ENCODE data around the gene PIK3CD.

DNA sequence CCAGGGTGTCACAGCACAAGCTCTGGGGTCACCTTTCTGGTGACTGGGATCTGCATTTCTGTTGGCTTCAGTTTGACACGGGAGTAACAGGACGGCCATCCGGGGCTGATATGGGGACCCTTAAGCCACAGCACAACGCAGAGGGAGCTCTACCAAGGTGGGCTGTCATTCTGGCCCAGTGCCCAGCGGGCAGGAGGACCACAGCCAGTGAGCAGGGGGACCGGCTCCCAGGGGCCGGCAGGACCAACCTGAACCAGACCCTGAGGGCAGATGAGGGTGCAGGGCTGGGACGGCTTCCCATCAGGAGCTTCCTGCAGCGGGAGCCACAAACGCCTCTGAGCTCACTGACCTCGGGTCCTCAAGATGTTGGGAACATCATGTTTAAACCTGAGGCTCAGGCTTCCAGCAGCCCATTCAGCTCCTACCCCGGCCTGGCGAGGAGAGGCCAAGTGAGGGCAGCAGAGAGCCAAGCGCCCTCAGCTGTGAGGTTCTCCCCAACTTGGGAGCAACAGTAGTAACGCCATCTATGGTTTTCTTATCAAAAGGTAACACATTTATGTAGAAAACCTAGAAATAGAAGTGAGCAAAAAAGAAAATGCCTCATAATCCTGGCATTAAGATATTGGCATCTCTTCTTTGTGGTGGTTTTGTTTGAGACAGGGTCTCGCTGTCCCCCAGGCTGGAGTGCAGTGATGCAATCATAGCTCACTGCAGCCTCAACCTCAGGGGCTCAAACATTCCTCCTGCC is 36.0 kb upstream of the PIK3CD start:
- no peak for TF ChIP-seq POLR2A (IDR thresholded peaks at IDR 0.05; ENCODE audit: low read length)
- TF ChIP-seq GATA1 (IDR thresholded peaks at IDR 0.05; ENCODE audit: low read depth, low read length), result no peak

Measured in erythroblast (primary cell).